Neural cell (in vitro differentiated cells): Measurements from ENCODE around the gene LRRFIP2.

ENCODE experiments used
- EP300 ChIP-seq: fragments of 450-650 bp; conservative IDR thresholded peaks from 2 replicates; pipeline ENCODE4 v1.6.1; 2014; ENCODE audit warnings: antibody characterized with exemption, mild to moderate bottlenecking, moderate library complexity; ENCODE audit not compliant: poor library complexity, severe bottlenecking
- EZH2 ChIP-seq: fragments of 200-600, 300-800 bp; shearing (Covaris generic), sonication (generic); IDR thresholded peaks from 2 replicates; pipeline ENCODE4 v1.6.1; 2014; ENCODE audit warnings: antibody characterized with exemption, low read length, borderline replicate concordance, mild to moderate bottlenecking; ENCODE audit not compliant: insufficient read depth, poor library complexity, severe bottlenecking
- POLR2AphosphoS5 ChIP-seq: IDR thresholded peaks from 2 replicates; pipeline ENCODE4 v1.6.1; 2012
- RAD21 ChIP-seq: fragments of 450-650 bp; conservative IDR thresholded peaks from 2 replicates; pipeline ENCODE4 v1.6.1; 2014; ENCODE audit warnings: antibody characterized with exemption, mild to moderate bottlenecking, moderate library complexity
- SMC3 ChIP-seq: fragments of 450-650 bp; conservative IDR thresholded peaks from 2 replicates; pipeline ENCODE4 v1.6.1; 2014; ENCODE audit warnings: antibody characterized with exemption, mild to moderate bottlenecking, moderate library complexity; ENCODE audit not compliant: poor library complexity
- TAF1 ChIP-seq: IDR thresholded peaks from 2 replicates; pipeline ENCODE4 v1.6.1; 2012; ENCODE audit warnings: low read depth
- TF ChIP-seq, protein P1 (sequence below): IDR thresholded peaks from 2 replicates; pipeline ENCODE4 v1.6.1; 2012; ENCODE audit warnings: borderline replicate concordance
- TF ChIP-seq, protein P2 (sequence below): fragments of 450-650 bp; IDR thresholded peaks from 2 replicates; pipeline ENCODE4 v1.5.1; 2014; ENCODE audit warnings: antibody characterized with exemption, mild to moderate bottlenecking, moderate library complexity; ENCODE audit not compliant: poor library complexity, severe bottlenecking

DNA sequence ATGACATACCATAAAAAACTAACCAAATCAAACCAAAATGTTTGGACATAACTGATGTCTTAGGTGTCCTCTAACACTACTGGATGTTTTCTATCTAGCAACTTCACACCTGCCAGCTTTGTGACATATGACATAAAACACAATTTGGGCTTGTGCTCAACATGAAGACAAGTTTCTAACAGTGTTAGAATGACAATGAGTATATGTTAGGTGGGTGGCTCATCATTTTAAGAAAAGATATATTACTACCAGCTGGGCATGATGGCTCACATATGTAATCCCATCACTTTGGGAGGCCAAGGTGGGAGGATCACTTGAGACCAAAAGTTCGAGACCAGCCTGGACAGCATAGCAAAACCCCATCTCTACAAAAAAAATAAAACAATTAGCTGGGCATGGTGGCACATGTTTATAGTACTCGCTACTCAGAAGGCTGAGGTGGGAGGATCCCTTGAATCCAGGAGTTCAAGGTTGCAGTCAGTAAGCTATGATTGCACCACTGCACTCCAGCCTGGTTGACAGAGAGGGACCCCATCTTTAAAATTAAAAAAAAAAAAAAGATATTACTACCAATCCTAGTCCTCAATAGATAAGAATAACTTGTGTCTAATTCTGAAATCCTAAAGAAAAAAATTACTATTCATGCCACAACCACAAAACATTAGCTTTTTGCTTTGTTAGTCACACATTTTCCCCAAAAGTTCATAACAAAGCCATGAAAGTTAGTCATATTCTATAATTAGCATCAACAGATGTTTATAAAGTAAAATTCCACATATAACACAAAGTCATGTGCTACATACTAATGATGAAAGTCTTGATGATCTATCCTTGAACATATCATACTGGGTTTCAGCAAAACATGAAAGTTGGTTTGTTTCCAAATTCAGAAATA lies 59.9 kb downstream of the LRRFIP2 start:
- TF ChIP-seq, protein P1, sequence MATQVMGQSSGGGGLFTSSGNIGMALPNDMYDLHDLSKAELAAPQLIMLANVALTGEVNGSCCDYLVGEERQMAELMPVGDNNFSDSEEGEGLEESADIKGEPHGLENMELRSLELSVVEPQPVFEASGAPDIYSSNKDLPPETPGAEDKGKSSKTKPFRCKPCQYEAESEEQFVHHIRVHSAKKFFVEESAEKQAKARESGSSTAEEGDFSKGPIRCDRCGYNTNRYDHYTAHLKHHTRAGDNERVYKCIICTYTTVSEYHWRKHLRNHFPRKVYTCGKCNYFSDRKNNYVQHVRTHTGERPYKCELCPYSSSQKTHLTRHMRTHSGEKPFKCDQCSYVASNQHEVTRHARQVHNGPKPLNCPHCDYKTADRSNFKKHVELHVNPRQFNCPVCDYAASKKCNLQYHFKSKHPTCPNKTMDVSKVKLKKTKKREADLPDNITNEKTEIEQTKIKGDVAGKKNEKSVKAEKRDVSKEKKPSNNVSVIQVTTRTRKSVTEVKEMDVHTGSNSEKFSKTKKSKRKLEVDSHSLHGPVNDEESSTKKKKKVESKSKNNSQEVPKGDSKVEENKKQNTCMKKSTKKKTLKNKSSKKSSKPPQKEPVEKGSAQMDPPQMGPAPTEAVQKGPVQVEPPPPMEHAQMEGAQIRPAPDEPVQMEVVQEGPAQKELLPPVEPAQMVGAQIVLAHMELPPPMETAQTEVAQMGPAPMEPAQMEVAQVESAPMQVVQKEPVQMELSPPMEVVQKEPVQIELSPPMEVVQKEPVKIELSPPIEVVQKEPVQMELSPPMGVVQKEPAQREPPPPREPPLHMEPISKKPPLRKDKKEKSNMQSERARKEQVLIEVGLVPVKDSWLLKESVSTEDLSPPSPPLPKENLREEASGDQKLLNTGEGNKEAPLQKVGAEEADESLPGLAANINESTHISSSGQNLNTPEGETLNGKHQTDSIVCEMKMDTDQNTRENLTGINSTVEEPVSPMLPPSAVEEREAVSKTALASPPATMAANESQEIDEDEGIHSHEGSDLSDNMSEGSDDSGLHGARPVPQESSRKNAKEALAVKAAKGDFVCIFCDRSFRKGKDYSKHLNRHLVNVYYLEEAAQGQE: no peak
- TF ChIP-seq SMC3 (no peak), EP300 (no peak), EZH2 (no peak), TAF1 (no peak), POLR2AphosphoS5 (no peak), RAD21 (no peak)
- TF ChIP-seq, protein P2, sequence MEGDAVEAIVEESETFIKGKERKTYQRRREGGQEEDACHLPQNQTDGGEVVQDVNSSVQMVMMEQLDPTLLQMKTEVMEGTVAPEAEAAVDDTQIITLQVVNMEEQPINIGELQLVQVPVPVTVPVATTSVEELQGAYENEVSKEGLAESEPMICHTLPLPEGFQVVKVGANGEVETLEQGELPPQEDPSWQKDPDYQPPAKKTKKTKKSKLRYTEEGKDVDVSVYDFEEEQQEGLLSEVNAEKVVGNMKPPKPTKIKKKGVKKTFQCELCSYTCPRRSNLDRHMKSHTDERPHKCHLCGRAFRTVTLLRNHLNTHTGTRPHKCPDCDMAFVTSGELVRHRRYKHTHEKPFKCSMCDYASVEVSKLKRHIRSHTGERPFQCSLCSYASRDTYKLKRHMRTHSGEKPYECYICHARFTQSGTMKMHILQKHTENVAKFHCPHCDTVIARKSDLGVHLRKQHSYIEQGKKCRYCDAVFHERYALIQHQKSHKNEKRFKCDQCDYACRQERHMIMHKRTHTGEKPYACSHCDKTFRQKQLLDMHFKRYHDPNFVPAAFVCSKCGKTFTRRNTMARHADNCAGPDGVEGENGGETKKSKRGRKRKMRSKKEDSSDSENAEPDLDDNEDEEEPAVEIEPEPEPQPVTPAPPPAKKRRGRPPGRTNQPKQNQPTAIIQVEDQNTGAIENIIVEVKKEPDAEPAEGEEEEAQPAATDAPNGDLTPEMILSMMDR: no peak
